MM.1S (cell line): ENCODE results near the gene MRPL20.

Experiments
- DNase-seq: peaks from one replicate; pipeline ENCODE4 v3.0.0-alpha.2; 2015
- H2AFZ ChIP-seq: fragments of 300-600 bp; sonication (generic); 2 replicates; pipeline ENCODE4 v1.6.0; 2016; ENCODE audit warnings: antibody characterized with exemption, low read length
- H3F3A ChIP-seq: fragments of 300-600 bp; sonication (generic); 2 replicates; pipeline ENCODE4 v1.6.1; 2016; ENCODE audit warnings: mild to moderate bottlenecking, antibody characterized with exemption, low read length, moderate library complexity, mixed read lengths; ENCODE audit not compliant: insufficient read depth
- H3K27ac ChIP-seq: fragments of 300-600 bp; sonication (generic); 2 replicates; pipeline ENCODE4 v1.5.1; 2016; ENCODE audit warnings: mild to moderate bottlenecking, low read length
- H3K27me3 ChIP-seq: fragments of 300-600 bp; sonication (generic); replicated peaks from 2 replicates; pipeline ENCODE4 v1.6.0; 2016; ENCODE audit warnings: low read length; ENCODE audit not compliant: insufficient read depth
- H3K36me3 ChIP-seq: fragments of 300-600 bp; sonication (generic); replicated peaks from 2 replicates; pipeline ENCODE4 v1.6.1; 2016; ENCODE audit warnings: mild to moderate bottlenecking, low read length, mixed read lengths; ENCODE audit not compliant: insufficient read depth
- H3K4me1 ChIP-seq: fragments of 300-600 bp; sonication (generic); 2 replicates; pipeline ENCODE4 v1.6.1; 2016; ENCODE audit warnings: low read length, mixed read lengths
- H3K4me2 ChIP-seq: fragments of 300-600 bp; sonication (generic); 2 replicates; pipeline ENCODE4 v1.6.0; 2016; ENCODE audit warnings: low read depth, low read length
- H3K4me3 ChIP-seq: fragments of 300-600 bp; sonication (generic); 2 replicates; pipeline ENCODE4 v1.5.1; 2016; ENCODE audit warnings: low read length, mixed read lengths
- H3K79me2 ChIP-seq: fragments of 300-600 bp; sonication (generic); 2 replicates; pipeline ENCODE4 v1.6.1; 2016; ENCODE audit warnings: mixed run types, low read length, mixed read lengths
- H3K9ac ChIP-seq: fragments of 300-600 bp; sonication (generic); 2 replicates; pipeline ENCODE4 v1.6.1; 2016; ENCODE audit warnings: low read length, mixed read lengths
- H3K9me2 ChIP-seq: fragments of 300-600 bp; sonication (generic); replicated peaks from 2 replicates; pipeline ENCODE4 v1.6.1; 2016; ENCODE audit warnings: mild to moderate bottlenecking, low read length, mixed read lengths; ENCODE audit not compliant: insufficient read depth
- H3K9me3 ChIP-seq: fragments of 300-600 bp; sonication (generic); replicated peaks from 2 replicates; pipeline ENCODE4 v1.6.1; 2016; ENCODE audit warnings: mild to moderate bottlenecking, low read length, mixed read lengths; ENCODE audit not compliant: insufficient read depth
- H4K20me1 ChIP-seq: fragments of 300-600 bp; sonication (generic); 2 replicates; pipeline ENCODE4 v1.6.1; 2016; ENCODE audit warnings: mild to moderate bottlenecking, low read length, moderate library complexity, mixed read lengths; ENCODE audit not compliant: insufficient read depth
- EZH2 ChIP-seq: fragments of 300-600 bp; sonication (generic); optimal IDR thresholded peaks from 2 replicates; pipeline ENCODE3; 2017; ENCODE audit warnings: low read depth, mild to moderate bottlenecking, antibody characterized with exemption, low read length, mixed read lengths
- EZH2phosphoT487 ChIP-seq: fragments of 300-600 bp; sonication (generic); IDR thresholded peaks from 2 replicates; pipeline ENCODE4 v1.6.1; 2018; ENCODE audit warnings: antibody characterized with exemption, low read length
- TF ChIP-seq, protein P1 (sequence below): fragments of 300-600 bp; sonication (generic); IDR thresholded peaks from 2 replicates; pipeline ENCODE4 v1.5.1; 2016; ENCODE audit warnings: antibody characterized with exemption, low read length, mixed read lengths

The MRPL20 gene

DNA sequence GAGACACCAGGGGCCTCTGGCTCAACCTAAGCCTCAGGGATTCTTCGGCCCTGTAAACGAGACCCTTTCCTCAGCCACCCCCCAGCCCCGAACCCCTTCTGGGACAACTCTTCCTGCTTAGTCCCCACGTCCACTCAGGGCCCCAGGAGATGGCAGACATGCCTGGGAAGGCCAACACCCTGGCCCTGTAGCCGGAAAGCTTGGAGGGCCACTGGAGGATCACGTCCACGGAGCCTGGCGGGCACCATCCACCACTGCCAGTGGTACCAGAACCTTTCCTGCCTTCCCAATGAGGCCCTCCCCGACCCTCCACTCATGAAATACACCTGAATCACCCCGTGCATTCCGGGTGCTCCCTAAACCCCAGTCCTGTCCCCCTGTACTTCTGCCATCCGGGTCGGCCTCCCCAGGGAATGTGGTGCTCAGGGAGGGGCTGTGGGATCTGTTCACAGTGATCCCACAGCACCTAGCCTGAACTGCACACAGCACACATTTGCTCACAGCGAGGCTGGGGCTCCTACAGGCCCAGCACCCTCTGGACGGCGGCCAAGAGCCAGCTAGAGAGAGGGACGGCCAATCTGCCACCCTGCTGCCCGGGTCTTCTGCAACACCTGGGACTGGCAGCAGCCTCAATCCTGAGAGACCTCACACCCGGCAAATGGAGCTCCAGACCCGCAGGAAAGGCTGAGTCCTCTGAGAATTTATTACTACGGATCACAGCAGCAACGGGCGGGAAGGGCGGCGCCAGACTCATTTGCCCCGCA lies 33.9 kb downstream of the MRPL20 start:
- Histone ChIP-seq H2AFZ (no peak overlapping the region), H3K4me2 (no peak overlapping the region), H3K4me3 (no peak overlapping the region), H3K9me3 (no peaks in the 10 kb centered on the region), H3K27me3 (no peaks in the 10 kb centered on the region), H3F3A (peaks cover 15% of the 10 kb centered on the region), H3K79me2 (peaks cover 26% of the 10 kb centered on the region), H3K36me3 (no peaks in the 10 kb centered on the region), H3K27ac (no peak overlapping the region), H3K9ac (no peak overlapping the region), H3K4me1 (peaks cover 16% of the 10 kb centered on the region), H4K20me1 (no peaks in the 10 kb centered on the region), H3K9me2 (no peaks in the 10 kb centered on the region)
- TF ChIP-seq, protein P1, sequence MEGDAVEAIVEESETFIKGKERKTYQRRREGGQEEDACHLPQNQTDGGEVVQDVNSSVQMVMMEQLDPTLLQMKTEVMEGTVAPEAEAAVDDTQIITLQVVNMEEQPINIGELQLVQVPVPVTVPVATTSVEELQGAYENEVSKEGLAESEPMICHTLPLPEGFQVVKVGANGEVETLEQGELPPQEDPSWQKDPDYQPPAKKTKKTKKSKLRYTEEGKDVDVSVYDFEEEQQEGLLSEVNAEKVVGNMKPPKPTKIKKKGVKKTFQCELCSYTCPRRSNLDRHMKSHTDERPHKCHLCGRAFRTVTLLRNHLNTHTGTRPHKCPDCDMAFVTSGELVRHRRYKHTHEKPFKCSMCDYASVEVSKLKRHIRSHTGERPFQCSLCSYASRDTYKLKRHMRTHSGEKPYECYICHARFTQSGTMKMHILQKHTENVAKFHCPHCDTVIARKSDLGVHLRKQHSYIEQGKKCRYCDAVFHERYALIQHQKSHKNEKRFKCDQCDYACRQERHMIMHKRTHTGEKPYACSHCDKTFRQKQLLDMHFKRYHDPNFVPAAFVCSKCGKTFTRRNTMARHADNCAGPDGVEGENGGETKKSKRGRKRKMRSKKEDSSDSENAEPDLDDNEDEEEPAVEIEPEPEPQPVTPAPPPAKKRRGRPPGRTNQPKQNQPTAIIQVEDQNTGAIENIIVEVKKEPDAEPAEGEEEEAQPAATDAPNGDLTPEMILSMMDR, result no peak
- TF ChIP-seq EZH2phosphoT487, result no peak
- no peak for TF ChIP-seq EZH2
- DNase-seq, result no peak

DNA sequence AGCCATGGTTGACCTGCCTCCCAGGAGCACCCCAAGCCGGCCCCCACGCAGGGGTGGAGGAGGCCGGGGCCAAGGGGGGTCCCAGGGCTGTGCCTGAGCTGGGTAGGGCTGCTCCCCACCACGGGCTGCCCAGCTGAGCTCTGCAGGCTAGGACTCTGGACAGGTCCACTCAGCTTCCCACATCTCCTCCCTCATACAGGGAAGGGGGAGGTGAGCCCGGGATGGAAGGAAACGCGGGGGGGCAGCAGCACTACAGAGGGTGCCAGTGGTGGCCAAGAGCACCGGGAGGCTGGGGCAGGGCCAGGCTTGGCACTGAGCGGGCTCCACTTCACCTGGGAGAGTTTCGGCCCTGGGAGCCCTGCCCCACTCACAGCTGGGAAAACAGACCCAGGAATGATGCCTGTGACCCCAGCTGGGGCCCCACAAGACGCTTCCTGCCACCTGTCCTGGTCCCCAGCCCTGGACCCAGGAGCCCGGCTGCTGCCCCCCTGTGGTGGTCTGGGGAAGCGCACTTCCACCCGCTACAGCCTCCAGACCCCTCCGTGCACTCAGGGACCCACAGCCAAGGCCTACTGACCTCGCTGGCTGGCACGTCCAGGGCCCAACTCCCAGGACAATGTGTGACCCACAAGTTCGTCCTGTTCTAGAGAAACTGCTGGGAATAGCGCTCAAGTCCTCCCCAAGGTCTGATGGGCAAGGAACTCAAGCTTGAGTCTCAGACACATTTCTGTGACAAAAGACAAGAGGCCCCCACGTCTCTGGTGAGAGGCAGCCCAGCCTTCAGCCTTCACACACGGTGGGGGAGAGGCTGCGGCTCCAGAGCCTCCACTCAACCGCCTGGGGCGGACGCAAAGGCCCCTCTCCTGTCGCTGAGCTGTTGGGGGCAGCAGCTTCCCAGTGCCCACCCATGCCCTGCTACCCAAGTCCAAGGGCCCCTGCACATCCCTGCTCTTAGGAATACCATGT lies 35.1 kb downstream of the MRPL20 start:
- Histone ChIP-seq H3K27ac (no peak overlapping the region), H2AFZ (no peak overlapping the region), H3K9ac (no peak overlapping the region), H3K9me3 (no peaks in the 10 kb centered on the region), H3K27me3 (no peaks in the 10 kb centered on the region), H4K20me1 (no peaks in the 10 kb centered on the region), H3K4me1 (peaks cover 16% of the 10 kb centered on the region), H3K79me2 (peaks cover 26% of the 10 kb centered on the region), H3K9me2 (no peaks in the 10 kb centered on the region), H3K4me3 (no peak overlapping the region), H3K36me3 (no peaks in the 10 kb centered on the region), H3F3A (peaks cover 13% of the 10 kb centered on the region), H3K4me2 (peak overlapping the region; percentile 18; the same call in 1 of the 2 replicates)
- peak; percentile 47 for DNase-seq
- TF ChIP-seq, protein P1, result peak; percentile 88
- TF ChIP-seq EZH2phosphoT487, result no peak
- TF ChIP-seq EZH2, result no peak

DNA sequence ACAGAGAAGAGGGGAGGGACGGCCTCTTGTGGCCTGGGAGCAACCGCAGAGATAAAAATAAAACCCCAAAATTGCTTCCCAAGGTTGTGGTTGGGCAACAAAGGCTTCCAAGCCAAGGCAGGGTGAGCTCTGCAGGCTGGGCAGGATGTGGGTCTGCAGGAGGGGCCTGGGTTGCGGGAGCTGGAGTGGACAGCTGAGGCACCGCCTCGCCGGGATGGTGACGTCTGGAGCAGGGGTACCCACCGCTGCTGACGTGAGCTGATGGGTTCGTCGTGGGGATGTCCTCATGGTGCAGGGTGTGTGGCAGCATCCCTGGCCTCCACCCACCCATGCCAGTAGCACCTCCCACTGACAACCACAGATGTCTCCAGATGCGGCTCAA lies 35.7 kb downstream of the MRPL20 start:
- Histone ChIP-seq H3K9ac (no peak overlapping the region), H3K4me3 (no peak overlapping the region), H3K27ac (no peak overlapping the region), H3K9me2 (no peaks in the 10 kb centered on the region), H3K79me2 (peaks cover 26% of the 10 kb centered on the region), H3K4me1 (peaks cover 16% of the 10 kb centered on the region), H4K20me1 (no peaks in the 10 kb centered on the region), H3K27me3 (no peaks in the 10 kb centered on the region), H3F3A (peaks cover 6% of the 10 kb centered on the region), H3K9me3 (no peaks in the 10 kb centered on the region), H3K4me2 (no peak overlapping the region), H2AFZ (no peak overlapping the region), H3K36me3 (no peaks in the 10 kb centered on the region)
- no peak for DNase-seq
- TF ChIP-seq, protein P1, result no peak
- TF ChIP-seq EZH2 (no peak), EZH2phosphoT487 (no peak)
